Right ventricle myocardium superior (tissue), 1 donor: Measurements from ENCODE around the gene FUT6. TPM values are rescaled to one million over a fixed set of nuclear protein-coding genes. Genes with fewer than 3 reads are reported as not detected.
"Not testable (repeated sequence)": the region's sequence is repeated elsewhere in the genome, so short reads cannot be mapped to it uniquely, and the experiment has no call there.

Source experiments
- ATAC-seq: fragments of 200-7000 bp; cut with Tn5 transposase; one replicate; pipeline ENCODE4 v1.9.1; 2020; ENCODE audit warnings: mild to moderate bottlenecking; ENCODE audit not compliant: poor library complexity
- DNase-seq: peaks from one replicate; pipeline ENCODE4 v3.0.0-alpha.2; 2020
- intact Hi-C: fragments of 100-400 bp; cut with DNase I; formaldehyde crosslinking; loops from one replicate; pipeline ENCODE4 v1.11.2; 2022
- long read RNA-seq: library from polyadenylated mRNA; unstranded; transcript quantifications from one replicate; pipeline ENCODE4 v2.0.0, GENCODE V29; 2021
- total RNA-seq: library from RNA; stranded (reverse); fragmentation: NEBNext Ultra II Directional; extraction: Animal tissue kit (Norgen Biotek cat#: 25700); gene quantifications from one replicate; pipeline ENCODE4 v1.2.1, GENCODE V29; 2021
- donor health status: DM: no; HTN: yes; CAD: no; lungs with severe emphysema.

Gene FUT6
- not detected for total RNA-seq
- long read RNA-seq, result 0 reads

GRCh38 chr19:5839065-5840017, at the start of gene FUT6:
Gene FUT6, minus strand, starts transcription at chr19:5839702. Its CDS starts 7,135 bp downstream, at chr19:5832567.
- intact Hi-C loops, result no loop called here
- ATAC-seq, result no peak
- no peak for DNase-seq

GRCh38 chr19:5884065-5884811, 44.7 kb upstream of the FUT6 start:
- intact Hi-C loops, ATAC-seq, DNase-seq: not testable (repeated sequence)

- ATAC-seq, intact Hi-C loops, DNase-seq: not testable (repeated sequence)
Observed at GRCh38 chr19:5883157-5883873, 43.8 kb upstream of the FUT6 start.

GRCh38 chr19:5882421-5882968, 43.0 kb upstream of the FUT6 start:
- DNase-seq (no peak), ATAC-seq (no peak)
- intact Hi-C loops, result no loop called here

- no peak for DNase-seq
Observed at GRCh38 chr19:5881543-5882299, 42.2 kb upstream of the FUT6 start.

GRCh38 chr19:5880604-5881078, 41.1 kb upstream of the FUT6 start:
- DNase-seq (peak; percentile 83), ATAC-seq (peak; percentile 93)
- intact Hi-C loops, result no loop called here

More at GRCh38 chr19:5881543-5882299, 42.2 kb upstream of the FUT6 start:
- no peak for ATAC-seq
- intact Hi-C loops, result no loop called here

GRCh38 chr19:5880196-5880595, 40.7 kb upstream of the FUT6 start:
- intact Hi-C loops, result no loop called here
- DNase-seq, result no peak
- ATAC-seq, result peak; percentile 10

GRCh38 chr19:5877882-5878281, 38.4 kb upstream of the FUT6 start:
- no peak for ATAC-seq
- no peak for DNase-seq
- intact Hi-C loops, result no loop called here

GRCh38 chr19:5877427-5877826, 37.9 kb upstream of the FUT6 start:
- intact Hi-C loops, result no loop called here
- ATAC-seq, result no peak

GRCh38 chr19:5874496-5874895, 35.0 kb upstream of the FUT6 start:
- intact Hi-C loops, ATAC-seq, DNase-seq: not testable (repeated sequence)

More at GRCh38 chr19:5877427-5877826, 37.9 kb upstream of the FUT6 start:
- no peak for DNase-seq

- intact Hi-C loops, result no loop called here
- no peak for DNase-seq
- no peak for ATAC-seq
Observed at GRCh38 chr19:5873617-5874199, 34.2 kb upstream of the FUT6 start.

- DNase-seq (no peak), ATAC-seq (peak; percentile 65)
- intact Hi-C loops, result no loop called here
Observed at GRCh38 chr19:5870986-5871394, 31.5 kb upstream of the FUT6 start.

- no peak for ATAC-seq
- intact Hi-C loops, result no loop called here
- DNase-seq, result no peak
Observed at GRCh38 chr19:5867201-5868136, 28.0 kb upstream of the FUT6 start.

- intact Hi-C loops, result no loop called here
- DNase-seq (no peak), ATAC-seq (no peak)
Observed at GRCh38 chr19:5865772-5866171, 26.3 kb upstream of the FUT6 start.

GRCh38 chr19:5864725-5865486, 25.4 kb upstream of the FUT6 start:
- DNase-seq (no peak), ATAC-seq (no peak)
- intact Hi-C loops, result no loop called here
